CD4-positive, alpha-beta memory T cell (primary cell): ENCODE results near the gene TSPYL6. TPM values are rescaled to one million over a fixed set of nuclear protein-coding genes. Genes with fewer than 3 reads are reported as not detected.

Experiments
- CTCF ChIA-PET: fragments of 350-600 bp; sonication (Branson Sonifier 250); formaldehyde crosslinking; loops from one replicate; lab custom pipeline; 2021; ENCODE audit warnings: inconsistent platforms; ENCODE audit not compliant: partially characterized antibody; lab: Charles Lee
- POLR2A ChIA-PET: fragments of 350-600 bp; sonication (Branson Sonifier 250); formaldehyde crosslinking; loops from one replicate; lab custom pipeline; 2021; ENCODE audit not compliant: partially characterized antibody; lab: Charles Lee
- DNase-seq, 5 donors: peaks; one replicate each; pipeline versions ENCODE4 v3.0.0 to v3.0.0-alpha.2; 2020 to 2022; ENCODE audit warnings: mixed read lengths in 1 of 5
- H3K27ac ChIP-seq: one replicate; pipeline ENCODE4 v1.7.0; 2013; ENCODE audit warnings: low read depth, low read length
- H3K27me3 ChIP-seq: 2 replicates; pipeline ENCODE4 v1.7.0; 2013; ENCODE audit warnings: mild to moderate bottlenecking, low read length, moderate library complexity; ENCODE audit not compliant: insufficient read depth
- H3K36me3 ChIP-seq: 2 replicates; pipeline ENCODE4 v1.7.0; 2013; ENCODE audit warnings: mild to moderate bottlenecking, low read length, moderate library complexity; ENCODE audit not compliant: insufficient read depth
- H3K4me1 ChIP-seq: 2 replicates; pipeline ENCODE4 v1.7.0; 2013; ENCODE audit warnings: mild to moderate bottlenecking, low read length, moderate library complexity; ENCODE audit not compliant: insufficient read depth
- H3K4me3 ChIP-seq, 2 donors: one replicate each; pipeline ENCODE4 v1.7.0; 2013; ENCODE audit warnings: low read length in 2 of 2, mild to moderate bottlenecking in 1 of 2
- H3K9me3 ChIP-seq, 2 donors: one replicate each; pipeline ENCODE4 v1.7.0; 2013; ENCODE audit warnings: low read length in 2 of 2, control low read depth in 1 of 2; ENCODE audit not compliant: control insufficient read depth in 1 of 2
- H3K27ac Mint-ChIP-seq, 7 donors: one replicate each; pipeline ENCODE4 v1.8.0; 2020 to 2021; ENCODE audit warnings: mixed read lengths in 7 of 7, mild to moderate bottlenecking in 6 of 7, inconsistent platforms in 3 of 7, moderate library complexity in 3 of 7
- H3K27me3 Mint-ChIP-seq, 2 donors: one replicate each; pipeline ENCODE4 v1.8.0; 2020 to 2021; ENCODE audit warnings: mixed read lengths in 2 of 2
- H3K36me3 Mint-ChIP-seq, 2 donors: one replicate each; pipeline ENCODE4 v1.8.0; 2020 to 2021; ENCODE audit warnings: mixed read lengths in 2 of 2, inconsistent platforms in 1 of 2, mild to moderate bottlenecking in 1 of 2
- H3K4me1 Mint-ChIP-seq, 4 donors: one replicate each; pipeline ENCODE4 v1.8.0; 2020 to 2021; ENCODE audit warnings: mixed read lengths in 4 of 4, mild to moderate bottlenecking in 1 of 4
- H3K4me3 Mint-ChIP-seq, 8 donors: one replicate each; pipeline ENCODE4 v1.8.0; 2020 to 2021; ENCODE audit warnings: mixed read lengths in 8 of 8, mild to moderate bottlenecking in 7 of 8, moderate library complexity in 6 of 8, inconsistent platforms in 3 of 8
- H3K9me3 Mint-ChIP-seq, 8 donors: one replicate each; pipeline ENCODE4 v1.8.0; 2020 to 2021; ENCODE audit warnings: mixed read lengths in 8 of 8, mild to moderate bottlenecking in 5 of 8, inconsistent platforms in 3 of 8, moderate library complexity in 1 of 8
- intact Hi-C: fragments of 100-400 bp; cut with micrococcal nuclease; formaldehyde crosslinking; loops from one replicate; pipeline ENCODE4 v1.15.1; 2023
- polyA plus RNA-seq, 2 donors: library from polyadenylated mRNA; unstranded; fragments of 300-500 nt; fragmentation: Illumina TruSeq; gene quantifications; one replicate each; pipeline ENCODE4 v1.2.3, GENCODE V29; 2021
- total RNA-seq, 2 experiments: library from RNA; stranded (reverse); gene quantifications; one replicate each; pipeline ENCODE4 v1.2.3, GENCODE V29; 2021

TSPYL6 gene
- total and polyA plus RNA-seq, 4 experiments from 2014 or later: not detected

GRCh38 chr2:54237428-54237827, 18.6 kb downstream of the TSPYL6 start:
- no peaks in the 10 kb centered on the region for H3K4me1 ChIP-seq
- H3K9me3 ChIP-seq: no peaks in the 10 kb centered on the region
- no peak overlapping the region for H3K4me3 ChIP-seq
- H3K27ac ChIP-seq: no peak overlapping the region
- CTCF ChIA-PET: no interaction called here
- no peaks in the 10 kb centered on the region for H3K36me3 ChIP-seq
- H3K27me3 Mint-ChIP-seq: no peaks in the 10 kb centered on the region
- no peak overlapping the region for H3K27ac Mint-ChIP-seq
- H3K27me3 ChIP-seq: no peaks in the 10 kb centered on the region
- H3K36me3 Mint-ChIP-seq: peaks cover 6 to 29% of the 10 kb centered on the region in 2 donors
- no peak for DNase-seq
- no peaks in the 10 kb centered on the region for H3K4me1 Mint-ChIP-seq
- POLR2A ChIA-PET: no interaction called here
- no peak overlapping the region for H3K4me3 Mint-ChIP-seq
- peaks cover 0 to 12% (median 3%) of the 10 kb centered on the region in 8 donors for H3K9me3 Mint-ChIP-seq
- intact Hi-C loops: no loop called here

- peaks cover 0 to 12% (median 3%) of the 10 kb centered on the region in 8 donors for H3K9me3 Mint-ChIP-seq
- H3K36me3 Mint-ChIP-seq: peaks cover 6 to 20% of the 10 kb centered on the region in 2 donors
- no peak overlapping the region for H3K27ac ChIP-seq
- intact Hi-C loops: no loop called here
- no peak overlapping the region for H3K4me3 ChIP-seq
- no peaks in the 10 kb centered on the region for H3K36me3 ChIP-seq
- POLR2A ChIA-PET: no interaction called here
- no peak overlapping the region for H3K27ac Mint-ChIP-seq
- CTCF ChIA-PET: interaction anchor here (1.3 kb wide), 1 partner anchor 17 kb away, joined by 3 read pairs; no protein-coding TSS in a partner anchor
- H3K27me3 Mint-ChIP-seq: no peaks in the 10 kb centered on the region
- no peaks in the 10 kb centered on the region for H3K4me1 ChIP-seq
- no peaks in the 10 kb centered on the region for H3K9me3 ChIP-seq
- no peak overlapping the region for H3K4me3 Mint-ChIP-seq
- H3K27me3 ChIP-seq: no peaks in the 10 kb centered on the region
- no peaks in the 10 kb centered on the region for H3K4me1 Mint-ChIP-seq
- no peak for DNase-seq
Observed at GRCh38 chr2:54233832-54234649, 22.0 kb downstream of the TSPYL6 start.

DNA sequence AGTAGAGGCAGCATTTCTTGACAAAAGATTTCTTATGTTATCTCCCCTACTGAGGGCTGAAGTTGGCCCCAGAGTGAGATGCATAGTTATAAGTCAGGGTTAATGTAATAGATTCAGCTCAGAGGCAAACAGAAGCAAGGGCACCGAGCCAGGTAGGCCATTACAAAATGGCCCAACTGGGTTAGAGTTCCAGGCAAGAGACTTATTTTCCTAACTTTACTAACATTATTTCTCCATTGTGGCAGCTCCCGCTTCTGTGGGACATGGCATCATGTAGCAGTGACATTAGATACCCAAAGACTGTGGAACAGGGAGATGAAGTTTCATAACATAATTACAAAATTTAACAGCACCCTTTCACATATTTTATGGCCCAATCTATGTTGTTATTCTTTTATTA, 27.1 kb downstream of the TSPYL6 start:
- intact Hi-C loops: no loop called here
- Histone ChIP-seq H3K9me3 (no peaks in the 10 kb centered on the region), H3K27me3 (no peaks in the 10 kb centered on the region), H3K4me1 (no peaks in the 10 kb centered on the region), H3K4me3 (no peak overlapping the region), H3K27ac (no peak overlapping the region), H3K36me3 (no peaks in the 10 kb centered on the region)
- H3K27ac Mint-ChIP-seq: peak overlapping the region in 1 of 7 donors; percentile 11
- peaks cover 0 to 5% (median 0%) of the 10 kb centered on the region in 8 donors for H3K9me3 Mint-ChIP-seq
- POLR2A ChIA-PET: no interaction called here
- no peaks in the 10 kb centered on the region for H3K4me1 Mint-ChIP-seq
- no peak overlapping the region for H3K4me3 Mint-ChIP-seq
- CTCF ChIA-PET: no interaction called here
- DNase-seq: no peak
- H3K36me3 Mint-ChIP-seq: peaks cover 7 to 14% of the 10 kb centered on the region in 2 donors
- no peaks in the 10 kb centered on the region for H3K27me3 Mint-ChIP-seq

DNA sequence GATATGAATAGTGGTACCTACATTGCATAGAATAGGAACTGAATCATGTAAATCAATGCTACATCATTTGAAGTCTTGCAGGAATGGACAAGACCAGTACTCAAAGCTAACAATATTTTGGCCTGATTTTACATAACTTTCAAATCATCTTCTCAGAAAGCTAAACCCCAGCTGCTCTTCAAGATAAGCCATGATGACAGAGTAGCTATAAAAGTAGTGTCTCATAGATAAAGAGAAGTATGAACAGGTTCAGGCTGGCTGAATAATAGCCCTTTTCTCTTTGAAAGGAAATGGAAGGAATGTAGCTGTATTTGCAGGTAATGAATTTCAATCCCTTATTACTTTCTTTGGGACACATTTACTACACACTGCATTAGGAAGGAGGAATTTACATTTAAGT, 28.2 kb downstream of the TSPYL6 start:
- Mint-ChIP-seq H3K4me1 (no peaks in the 10 kb centered on the region), H3K27ac (no peak overlapping the region), H3K36me3 (peaks cover 7 to 17% of the 10 kb centered on the region in 2 donors), H3K4me3 (no peak overlapping the region), H3K9me3 (peaks cover 0 to 2% (median 0%) of the 10 kb centered on the region in 8 donors), H3K27me3 (no peaks in the 10 kb centered on the region)
- H3K9me3 ChIP-seq: no peaks in the 10 kb centered on the region
- H3K4me3 ChIP-seq: no peak overlapping the region
- POLR2A ChIA-PET: no interaction called here
- H3K27me3 ChIP-seq: no peaks in the 10 kb centered on the region
- H3K36me3 ChIP-seq: no peaks in the 10 kb centered on the region
- H3K4me1 ChIP-seq: no peaks in the 10 kb centered on the region
- intact Hi-C loops: no loop called here
- no peak for DNase-seq
- H3K27ac ChIP-seq: no peak overlapping the region
- CTCF ChIA-PET: no interaction called here

DNA sequence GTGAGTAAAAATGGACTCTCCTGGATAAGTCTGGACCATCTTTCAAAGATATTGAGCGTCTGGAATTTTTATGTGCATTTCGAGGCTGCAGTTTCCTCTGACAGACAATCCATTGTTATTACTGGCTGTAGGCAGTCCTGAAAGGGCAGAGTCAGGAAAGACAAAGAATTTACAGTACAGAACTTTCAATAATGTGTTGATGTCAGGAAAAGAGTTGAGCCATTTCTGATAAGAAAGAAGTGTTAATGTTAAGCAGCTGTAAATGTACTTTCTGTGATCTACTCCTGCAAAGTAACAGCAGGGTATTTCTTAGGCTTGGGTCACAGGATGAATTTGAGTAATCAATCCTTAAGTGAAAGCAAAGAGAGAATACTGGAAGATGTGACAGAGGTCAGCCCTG, 29.8 kb downstream of the TSPYL6 start:
- intact Hi-C loops: no loop called here
- Mint-ChIP-seq H3K9me3 (peaks cover 0 to 1% (median 0%) of the 10 kb centered on the region in 8 donors), H3K27me3 (no peaks in the 10 kb centered on the region), H3K4me3 (no peak overlapping the region), H3K4me1 (no peaks in the 10 kb centered on the region), H3K27ac (no peak overlapping the region), H3K36me3 (peaks cover 6 to 13% of the 10 kb centered on the region in 2 donors)
- Histone ChIP-seq H3K9me3 (no peaks in the 10 kb centered on the region), H3K27me3 (no peaks in the 10 kb centered on the region), H3K4me1 (no peaks in the 10 kb centered on the region), H3K36me3 (no peaks in the 10 kb centered on the region), H3K4me3 (no peak overlapping the region), H3K27ac (no peak overlapping the region)
- ChIA-PET POLR2A (no interaction called here), CTCF (no interaction called here)
- no peak for DNase-seq

GRCh38 chr2:54224997-54225396, 31.0 kb downstream of the TSPYL6 start:
- Histone ChIP-seq H3K36me3 (no peaks in the 10 kb centered on the region), H3K9me3 (no peaks in the 10 kb centered on the region), H3K4me1 (no peaks in the 10 kb centered on the region), H3K27ac (no peak overlapping the region), H3K4me3 (no peak overlapping the region), H3K27me3 (no peaks in the 10 kb centered on the region)
- H3K4me3 Mint-ChIP-seq: no peak overlapping the region
- H3K36me3 Mint-ChIP-seq: peaks cover 6 to 18% of the 10 kb centered on the region in 2 donors
- POLR2A ChIA-PET: no interaction called here
- H3K27ac Mint-ChIP-seq: no peak overlapping the region
- intact Hi-C loops: no loop called here
- no peaks in the 10 kb centered on the region for H3K4me1 Mint-ChIP-seq
- H3K9me3 Mint-ChIP-seq: peaks cover 0 to 1% (median 0%) of the 10 kb centered on the region in 8 donors
- H3K27me3 Mint-ChIP-seq: no peaks in the 10 kb centered on the region
- no peak for DNase-seq
- CTCF ChIA-PET: no interaction called here

- H3K9me3 ChIP-seq: no peaks in the 10 kb centered on the region
- peaks cover 3 to 19% (median 13%) of the 10 kb centered on the region in 8 donors for H3K9me3 Mint-ChIP-seq
- peaks cover 14 to 28% of the 10 kb centered on the region in 2 donors for H3K36me3 Mint-ChIP-seq
- CTCF ChIA-PET: no interaction called here
- peaks cover 0 to 2% (median 0%) of the 10 kb centered on the region in 4 donors for H3K4me1 Mint-ChIP-seq
- no peak overlapping the region for H3K27ac Mint-ChIP-seq
- no peaks in the 10 kb centered on the region for H3K27me3 Mint-ChIP-seq
- intact Hi-C loops: no loop called here
- no peaks in the 10 kb centered on the region for H3K27me3 ChIP-seq
- DNase-seq: no peak
- H3K4me1 ChIP-seq: no peaks in the 10 kb centered on the region
- H3K4me3 ChIP-seq: no peak overlapping the region
- no peak overlapping the region for H3K27ac ChIP-seq
- no peak overlapping the region for H3K4me3 Mint-ChIP-seq
- H3K36me3 ChIP-seq: no peaks in the 10 kb centered on the region
- POLR2A ChIA-PET: no interaction called here
Observed at GRCh38 chr2:54213082-54213481, 42.9 kb downstream of the TSPYL6 start.
